Inferior parietal cortex (tissue), 1 donor: ENCODE data around the gene OSGIN1.

Experiments
- DNase-seq: peaks from one replicate; pipeline ENCODE4 v3.0.0-alpha.2; 2016; ENCODE audit errors: extremely low spot score

Gene OSGIN1

DNA sequence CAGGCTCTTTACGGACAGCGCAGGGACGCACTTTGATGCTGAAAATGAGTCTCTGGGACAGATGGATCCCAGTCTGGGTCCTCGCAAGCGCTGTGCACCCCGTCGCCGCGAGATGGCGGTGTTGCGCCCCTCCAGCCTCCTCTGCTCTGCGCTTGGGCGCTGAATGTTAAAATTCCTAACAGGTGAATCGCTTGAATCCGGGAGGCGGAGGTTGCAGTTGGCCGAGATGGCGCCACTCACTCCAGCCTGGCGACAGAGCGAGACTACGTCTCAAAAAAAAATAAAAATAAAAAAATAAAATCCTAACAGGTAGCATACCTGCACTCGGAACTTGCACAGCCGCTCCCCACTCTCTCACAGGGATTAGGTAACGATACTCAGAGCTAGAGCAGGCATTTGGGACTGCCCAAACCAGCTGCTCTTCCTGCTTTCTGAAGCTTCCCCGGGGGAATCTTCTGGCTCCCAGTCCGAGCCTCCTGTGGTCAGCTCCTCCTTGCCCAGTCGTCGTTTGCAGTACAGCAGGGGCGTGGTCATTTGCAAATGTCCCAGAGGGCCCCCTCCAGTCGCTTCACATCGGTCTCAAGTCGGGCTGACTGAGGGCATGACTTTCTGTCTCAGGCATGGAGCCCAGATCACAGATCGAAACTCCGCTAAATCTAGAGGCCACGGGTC is 26.2 kb upstream of the OSGIN1 start:
- peak; percentile 70 for DNase-seq

- DNase-seq: no peak
Measured at GRCh38 chr16:83928341-83929055, 24.5 kb upstream of the OSGIN1 start.

- no peak for DNase-seq
Measured at GRCh38 chr16:83929811-83930555, 23.1 kb upstream of the OSGIN1 start.

- DNase-seq: no peak
Measured at GRCh38 chr16:83930730-83931500, 22.1 kb upstream of the OSGIN1 start.

GRCh38 chr16:83931556-83931955 is 21.5 kb upstream of the OSGIN1 start:
- DNase-seq: no peak

- DNase-seq: no peak
Measured at GRCh38 chr16:83932304-83932703, 20.7 kb upstream of the OSGIN1 start.

GRCh38 chr16:83932955-83933673 is 19.9 kb upstream of the OSGIN1 start:
- no peak for DNase-seq

DNA sequence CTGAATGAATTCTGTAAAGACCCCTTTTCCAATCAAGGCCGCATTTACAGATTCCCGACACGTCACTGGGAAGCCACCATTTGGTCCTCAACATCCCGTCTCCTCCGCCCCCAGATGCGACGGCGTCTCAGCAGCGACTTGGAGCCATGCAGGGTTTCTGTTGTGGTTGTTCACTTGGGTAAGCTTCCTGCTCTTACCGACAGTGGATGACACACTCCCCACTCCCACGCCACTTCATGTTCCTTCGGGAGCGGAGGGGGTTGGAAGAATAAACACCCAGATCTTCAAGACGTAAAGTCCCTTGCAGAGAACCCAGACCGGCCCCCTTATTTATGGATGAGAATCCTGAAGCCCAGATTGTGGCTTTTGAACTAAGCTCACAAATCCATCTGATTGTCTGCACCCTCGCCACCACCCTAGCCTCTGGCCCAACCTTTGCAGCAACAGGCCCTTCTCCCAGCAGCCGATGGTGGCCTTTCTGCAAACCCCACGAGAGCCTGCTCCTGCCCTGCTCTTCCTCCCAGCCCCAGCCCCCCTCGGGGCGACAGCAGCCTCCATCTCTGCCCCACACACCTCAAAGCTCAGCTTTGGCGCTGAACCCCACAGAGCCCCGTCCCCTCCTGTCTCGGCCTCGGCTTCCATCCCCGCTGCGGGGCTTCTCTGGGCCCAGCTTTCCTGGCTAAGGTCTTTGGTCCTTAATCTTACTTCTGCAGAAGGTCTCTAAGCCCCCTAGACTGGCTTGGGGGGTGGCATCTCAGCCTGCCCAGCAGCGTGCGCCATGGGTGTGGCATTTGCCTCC is 19.0 kb upstream of the OSGIN1 start:
- no peak for DNase-seq

GRCh38 chr16:83934684-83934977 is 18.4 kb upstream of the OSGIN1 start:
- no peak for DNase-seq

- no peak for DNase-seq
Measured at GRCh38 chr16:83935005-83935857, 17.8 kb upstream of the OSGIN1 start.

DNA sequence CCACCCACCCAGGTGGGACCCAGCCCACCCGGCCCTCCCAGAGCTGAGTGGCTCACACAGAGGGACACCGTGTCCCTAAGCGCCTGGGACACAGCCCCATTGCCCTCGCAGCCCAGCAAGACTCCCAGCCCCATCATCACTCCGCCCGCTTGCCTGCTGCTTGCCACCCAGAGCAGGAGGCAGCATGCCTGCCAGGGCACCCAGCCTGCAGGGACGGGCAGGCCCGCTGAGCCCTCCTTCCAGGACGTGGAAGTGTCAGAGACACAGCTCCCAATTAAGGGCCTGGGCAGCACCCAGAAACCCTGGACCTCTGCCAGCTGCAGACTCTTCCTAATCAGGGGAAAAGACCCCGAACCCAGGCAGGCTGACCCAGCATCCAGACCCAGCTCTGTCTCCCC is 17.2 kb upstream of the OSGIN1 start:
- DNase-seq: no peak

DNA sequence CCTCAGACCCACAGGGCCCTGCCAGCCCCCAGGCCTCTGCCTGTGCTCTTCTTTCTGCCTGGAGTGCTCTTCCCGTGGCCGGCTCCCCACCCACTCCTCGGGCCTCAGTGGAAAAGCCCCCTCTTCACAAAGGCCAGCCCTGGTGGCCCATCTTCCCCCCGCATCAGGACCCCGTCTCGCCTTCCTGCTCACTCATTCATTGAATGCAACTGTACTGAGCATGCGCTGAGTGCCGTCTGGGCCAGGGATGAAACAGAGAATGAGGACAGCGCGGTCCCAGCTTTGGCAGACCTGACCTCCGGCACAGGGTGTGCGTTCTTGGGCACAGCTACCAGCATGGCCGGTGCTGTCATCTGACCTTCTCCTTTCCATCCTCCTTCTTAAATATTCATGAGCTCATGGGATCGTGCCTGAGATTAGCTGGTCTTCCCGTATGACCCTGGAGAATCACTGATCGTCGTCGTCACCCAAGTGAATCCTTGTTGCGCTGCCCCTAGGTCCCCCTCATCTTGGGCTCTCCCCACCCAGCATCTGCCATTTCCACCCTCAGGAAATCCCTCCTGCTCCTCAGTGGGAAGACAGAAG is 16.4 kb upstream of the OSGIN1 start:
- no peak for DNase-seq

DNA sequence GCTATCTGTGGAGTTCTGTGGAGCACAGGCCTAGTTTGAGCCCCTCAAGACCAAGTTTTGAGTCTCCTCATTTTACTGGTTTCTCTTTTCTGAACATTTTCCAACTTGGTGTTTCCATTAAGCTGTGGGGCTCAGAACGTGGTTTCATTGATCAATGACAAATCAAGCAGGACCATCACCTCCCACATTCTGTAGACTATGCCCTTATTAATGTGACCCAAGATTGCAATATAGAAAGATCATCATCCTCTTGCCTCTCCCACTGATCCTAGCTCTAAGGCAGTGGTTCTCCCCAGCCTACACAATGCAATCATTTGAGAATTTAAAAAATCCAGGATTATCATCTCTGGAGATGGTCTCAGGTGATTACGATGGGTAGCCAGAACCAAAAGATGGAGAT is 15.8 kb upstream of the OSGIN1 start:
- no peak for DNase-seq

DNA sequence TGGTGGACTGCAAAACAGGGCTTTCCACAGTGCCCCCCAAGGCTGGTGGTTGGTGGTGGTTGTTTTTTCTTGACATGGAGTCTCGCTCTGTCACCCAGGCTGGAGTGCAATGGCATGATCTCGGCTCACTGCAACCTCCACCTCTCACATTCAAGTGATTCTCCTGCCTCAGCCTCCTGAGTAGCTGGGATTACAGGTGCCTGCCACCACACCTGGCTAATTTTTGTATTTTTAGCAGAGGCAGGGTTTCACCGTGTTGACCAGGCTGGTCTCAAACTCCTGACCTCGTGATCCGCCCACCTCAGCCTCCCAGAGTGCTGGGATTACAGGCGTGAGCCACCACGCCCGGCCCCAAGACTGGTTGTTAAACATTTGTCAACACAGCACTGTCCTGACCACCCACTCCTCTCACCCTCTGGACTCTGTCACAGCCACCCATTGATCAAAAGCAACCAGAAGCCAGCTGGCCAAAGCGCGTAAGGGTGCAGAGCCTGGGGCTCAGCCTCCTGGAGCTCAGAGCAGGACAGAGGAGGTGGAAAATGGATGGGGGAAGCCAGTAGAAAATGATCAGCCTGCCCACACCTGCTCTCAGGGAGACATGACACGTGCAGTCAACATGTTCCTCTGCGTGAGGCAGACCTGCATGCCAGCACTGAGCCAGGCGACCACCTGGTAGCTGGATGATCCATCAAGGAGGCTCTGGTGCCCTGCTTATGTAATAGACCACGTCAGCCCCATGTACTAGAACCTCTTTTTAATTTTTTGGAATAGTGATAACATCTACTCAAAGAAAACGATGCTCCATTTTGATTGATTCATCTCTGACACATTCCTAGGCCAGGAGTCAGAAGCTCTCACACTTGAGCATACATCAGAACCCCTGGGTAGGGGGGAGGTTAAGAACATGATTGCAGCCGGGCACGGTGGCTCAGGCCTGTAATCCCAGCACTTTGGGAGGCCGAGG is 14.8 kb upstream of the OSGIN1 start:
- DNase-seq: no peak

GRCh38 chr16:83939266-83939855 is 13.7 kb upstream of the OSGIN1 start:
- no peak for DNase-seq

DNA sequence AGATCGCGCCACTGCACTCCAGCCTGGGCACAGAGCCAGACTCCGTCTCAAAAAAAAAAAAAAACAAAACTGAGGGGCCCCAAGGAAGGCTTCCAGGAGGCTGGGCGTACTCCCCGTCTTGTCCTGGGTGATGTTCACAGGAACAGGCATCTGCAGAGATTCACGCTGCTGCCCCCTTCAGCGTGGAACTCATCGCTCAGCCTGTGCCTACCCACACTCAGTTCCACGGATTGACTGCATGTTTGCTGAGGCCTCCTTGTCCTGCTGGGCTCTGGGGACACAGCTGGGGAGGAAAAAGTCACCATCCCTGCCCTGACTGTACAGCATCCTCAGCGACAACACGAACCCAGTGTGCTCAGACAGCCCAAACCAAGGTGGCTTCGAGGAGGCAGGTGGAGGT is 12.9 kb upstream of the OSGIN1 start:
- DNase-seq: no peak

DNA sequence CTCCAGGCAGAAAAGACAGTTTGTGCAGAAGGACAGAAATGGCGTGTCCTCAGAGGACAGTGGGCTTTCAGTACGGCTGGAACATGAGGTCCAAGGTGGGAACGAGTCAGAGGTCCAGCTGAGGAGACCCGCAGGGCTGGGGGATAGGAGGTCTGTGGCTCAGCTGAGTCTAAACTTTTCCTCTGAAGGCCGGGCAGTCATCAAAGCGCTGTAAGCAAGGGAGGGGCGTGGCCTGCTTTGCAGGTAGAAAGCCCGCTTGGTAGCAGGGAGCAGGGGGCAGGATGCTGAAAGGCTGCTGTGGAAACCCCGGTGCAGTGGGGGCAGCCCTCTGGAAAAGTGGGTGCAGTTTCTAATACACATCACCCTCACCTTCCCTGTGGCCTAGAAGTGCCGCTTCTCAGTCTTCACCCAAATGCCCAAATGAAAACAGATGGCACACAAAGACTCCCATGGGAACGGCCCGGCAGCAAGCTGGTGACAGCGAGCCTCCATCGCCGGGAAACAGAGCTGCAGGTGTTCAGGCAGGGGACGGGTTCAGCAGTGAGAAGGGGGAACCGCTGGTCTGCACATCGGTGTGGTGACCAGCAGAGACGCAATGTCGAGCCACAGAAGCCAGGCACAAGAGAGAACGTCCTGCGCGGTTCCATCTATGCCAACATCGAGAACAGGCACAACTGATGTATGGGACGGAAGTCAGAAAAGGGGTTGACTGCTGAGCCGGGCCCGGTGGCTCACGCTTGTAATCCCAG is 12.2 kb upstream of the OSGIN1 start:
- no peak for DNase-seq
